Measurements from ENCODE around the gene IRF9.

The IRF9 gene

DNA sequence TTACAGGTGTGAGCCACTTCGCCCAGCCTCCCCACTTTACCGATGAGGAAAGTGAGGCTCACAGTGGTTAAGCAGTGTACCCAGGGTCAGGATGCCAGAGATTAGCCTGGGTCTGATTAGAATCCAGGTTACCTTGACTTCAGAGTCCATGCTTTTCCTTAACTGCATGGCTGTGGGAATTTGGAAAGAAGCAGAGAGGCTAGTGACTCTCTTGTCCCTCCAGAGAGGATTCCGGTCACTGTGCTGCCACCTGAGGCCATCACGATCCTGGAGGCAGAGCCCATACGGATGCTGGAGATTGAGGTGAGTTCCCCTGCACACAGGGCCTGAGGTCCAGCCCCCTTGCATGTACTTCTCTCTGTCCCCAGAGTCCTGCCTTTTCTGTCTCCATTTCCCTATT lies 15.5 kb downstream of the IRF9 start:
- DNase-seq (ENCODE audit: low read depth in 1 of 2, low spot score in 1 of 2) = no peak

DNA sequence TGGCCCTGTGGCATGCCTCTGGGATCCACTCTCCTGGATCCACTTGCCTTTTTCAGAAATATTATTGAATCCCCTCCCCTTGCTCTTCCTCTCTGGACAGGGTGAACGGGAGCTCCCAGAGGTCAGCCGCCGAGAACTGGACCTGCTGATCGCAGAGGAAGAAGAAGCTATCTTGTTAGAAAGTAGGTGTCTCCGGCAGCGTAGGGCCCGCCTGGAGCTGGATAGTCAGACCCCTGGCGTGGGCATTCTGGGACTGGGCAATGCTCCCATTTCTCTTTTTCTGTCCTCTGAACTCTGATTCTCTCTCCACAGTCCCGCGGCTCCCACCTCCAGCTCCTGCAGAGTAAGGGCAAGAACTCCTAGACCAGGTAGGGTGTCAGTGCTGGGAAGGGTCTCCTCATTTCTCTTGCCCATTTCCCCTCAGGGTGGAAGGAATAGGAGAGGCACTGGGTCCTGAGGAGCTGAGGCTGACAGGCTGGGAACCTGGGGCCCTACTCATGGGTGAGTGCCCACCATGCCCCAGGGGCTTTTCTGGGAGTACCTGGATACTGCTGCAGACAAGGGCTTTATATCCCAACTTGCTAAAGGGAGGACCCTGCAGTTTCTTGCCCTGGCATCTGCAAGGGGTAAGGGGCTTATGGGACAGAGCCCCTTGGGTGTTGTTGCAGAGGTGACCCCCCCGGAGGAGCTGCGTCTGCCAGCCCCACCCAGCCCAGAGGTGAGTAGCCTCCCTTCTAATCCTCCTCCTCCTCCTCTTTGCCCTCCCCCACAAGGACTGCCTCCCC lies 16.2 kb downstream of the IRF9 start:
- DNase-seq (ENCODE audit: low read depth in 1 of 2, low spot score in 1 of 2) = no peak

DNA sequence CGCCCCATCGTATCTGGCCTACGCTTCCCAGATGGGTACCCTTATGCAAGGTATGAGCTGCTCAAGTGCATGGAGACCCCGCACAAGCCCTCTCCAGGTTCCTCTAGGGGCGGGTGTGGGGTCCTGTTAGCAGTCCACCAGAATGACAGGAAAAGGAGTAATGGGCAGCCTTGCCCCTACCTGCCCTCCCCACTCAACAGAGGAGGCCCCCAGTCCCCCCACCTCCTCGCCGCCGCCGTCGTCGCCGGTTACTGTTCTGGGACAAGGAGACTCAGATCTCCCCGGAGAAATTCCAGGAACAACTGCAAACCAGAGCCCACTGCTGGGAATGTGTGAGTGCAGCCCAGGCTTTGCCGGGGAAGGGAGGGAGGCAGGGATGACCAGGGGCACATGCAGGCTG lies 16.8 kb downstream of the IRF9 start:
- DNase-seq (ENCODE audit: low read depth in 1 of 2, low spot score in 1 of 2) = no peak

DNA sequence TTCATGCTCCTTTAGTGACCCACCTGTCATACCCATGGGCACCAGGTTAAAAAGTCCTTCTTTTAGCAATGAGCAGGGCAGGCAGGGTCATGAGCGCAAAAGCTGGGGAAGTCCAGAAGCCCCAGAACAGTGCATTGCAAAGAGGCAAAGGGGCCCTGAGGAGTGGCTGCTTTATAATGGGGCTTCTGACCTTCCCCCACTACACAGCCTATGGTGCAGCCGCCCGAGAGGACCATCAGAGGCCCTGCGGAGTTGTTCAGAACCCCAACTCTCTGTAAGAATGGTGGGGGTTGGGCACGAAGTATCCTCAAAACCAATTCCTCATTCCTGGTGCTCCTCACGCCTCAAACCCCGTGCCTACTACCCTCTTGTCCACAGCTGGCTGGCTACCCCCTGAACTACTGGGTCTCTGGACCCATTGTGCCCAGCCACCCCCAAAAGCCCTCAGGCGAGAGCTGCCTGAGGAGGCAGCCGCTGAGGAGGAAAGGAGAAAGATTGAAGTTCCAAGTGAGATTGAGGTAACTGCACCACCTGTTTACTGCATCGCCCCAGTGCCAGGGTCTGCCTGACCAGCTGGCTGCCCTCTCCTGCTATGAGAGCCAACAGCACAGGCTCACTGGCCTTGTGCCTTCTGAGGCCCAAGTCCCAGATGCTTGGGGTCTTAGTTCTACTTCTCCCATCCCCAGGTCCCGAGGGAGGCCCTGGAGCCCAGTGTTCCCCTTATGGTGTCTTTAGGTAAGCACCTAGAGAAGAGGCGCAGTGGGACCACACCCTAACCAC lies 17.5 kb downstream of the IRF9 start:
- no peak for DNase-seq (ENCODE audit: low read depth in 1 of 2, low spot score in 1 of 2)

DNA sequence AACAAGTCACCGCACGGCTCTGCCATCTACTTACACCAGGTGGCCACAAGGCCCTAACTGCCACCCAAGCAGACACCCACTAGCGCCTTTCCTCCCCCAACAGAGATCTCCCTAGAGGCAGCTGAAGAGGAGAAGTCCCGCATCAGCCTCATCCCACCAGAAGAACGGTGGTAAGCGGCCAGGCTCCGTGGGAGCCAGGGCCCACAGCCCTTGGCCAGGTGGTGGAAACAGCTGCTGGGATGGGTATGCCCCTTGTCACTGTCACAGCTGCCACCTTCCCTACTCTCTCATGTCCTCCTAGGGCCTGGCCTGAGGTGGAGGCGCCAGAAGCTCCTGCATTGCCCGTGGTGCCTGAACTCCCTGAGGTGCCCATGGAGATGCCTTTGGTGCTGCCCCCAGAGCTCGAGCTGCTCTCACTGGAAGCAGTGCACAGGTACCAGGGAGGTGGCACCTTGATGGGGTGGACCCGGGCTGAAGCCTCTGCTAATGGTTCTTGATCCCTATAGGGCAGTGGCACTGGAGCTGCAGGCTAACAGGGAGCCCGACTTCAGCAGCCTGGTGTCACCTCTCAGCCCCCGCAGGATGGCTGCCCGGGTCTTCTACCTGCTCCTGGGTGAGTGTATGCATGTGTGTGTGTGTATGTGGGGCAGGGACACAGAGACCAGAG lies 18.4 kb downstream of the IRF9 start:
- no peak for DNase-seq (ENCODE audit: low read depth in 1 of 2, low spot score in 1 of 2)

DNA sequence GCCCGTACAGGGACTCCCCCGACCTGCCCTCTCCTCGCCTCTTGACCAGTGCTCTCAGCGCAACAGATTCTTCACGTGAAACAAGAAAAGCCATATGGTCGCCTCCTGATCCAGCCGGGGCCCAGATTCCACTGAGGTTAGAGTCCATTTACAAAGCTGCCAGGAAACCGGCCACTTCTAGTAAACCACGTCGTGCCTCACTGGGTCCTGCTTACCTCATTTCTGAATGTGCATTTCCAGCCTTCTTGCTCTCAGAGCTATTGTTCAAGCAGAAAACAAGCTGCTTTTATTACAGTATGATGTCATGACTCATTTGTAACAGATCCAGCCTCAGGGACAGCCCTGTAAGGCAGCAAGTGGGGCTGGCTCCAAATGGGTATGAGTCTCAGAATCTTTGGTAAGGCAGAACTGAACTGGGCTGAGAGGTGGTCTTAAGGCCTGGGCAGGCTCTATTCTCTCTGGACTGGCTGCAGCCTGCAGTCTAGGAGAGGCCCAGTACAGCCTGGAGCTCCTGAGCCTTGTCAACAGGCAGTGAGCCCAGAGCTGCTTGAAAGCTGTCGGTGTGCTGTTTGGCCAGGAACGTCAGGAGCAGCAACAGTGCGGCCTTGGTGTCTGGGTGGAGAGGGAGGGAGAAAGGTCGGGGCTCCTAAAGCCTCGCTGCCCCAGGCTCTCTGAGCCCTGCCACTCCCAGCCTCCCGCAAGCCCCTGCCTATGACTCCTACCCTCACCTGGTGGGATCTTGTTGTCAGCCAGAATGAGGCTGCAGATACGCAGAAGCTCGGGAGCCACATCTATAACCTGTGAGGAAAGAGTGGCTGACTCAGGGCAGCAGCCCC lies 19.1 kb downstream of the IRF9 start:
- no peak for DNase-seq (ENCODE audit: low read depth in 1 of 2, low spot score in 1 of 2)

DNA sequence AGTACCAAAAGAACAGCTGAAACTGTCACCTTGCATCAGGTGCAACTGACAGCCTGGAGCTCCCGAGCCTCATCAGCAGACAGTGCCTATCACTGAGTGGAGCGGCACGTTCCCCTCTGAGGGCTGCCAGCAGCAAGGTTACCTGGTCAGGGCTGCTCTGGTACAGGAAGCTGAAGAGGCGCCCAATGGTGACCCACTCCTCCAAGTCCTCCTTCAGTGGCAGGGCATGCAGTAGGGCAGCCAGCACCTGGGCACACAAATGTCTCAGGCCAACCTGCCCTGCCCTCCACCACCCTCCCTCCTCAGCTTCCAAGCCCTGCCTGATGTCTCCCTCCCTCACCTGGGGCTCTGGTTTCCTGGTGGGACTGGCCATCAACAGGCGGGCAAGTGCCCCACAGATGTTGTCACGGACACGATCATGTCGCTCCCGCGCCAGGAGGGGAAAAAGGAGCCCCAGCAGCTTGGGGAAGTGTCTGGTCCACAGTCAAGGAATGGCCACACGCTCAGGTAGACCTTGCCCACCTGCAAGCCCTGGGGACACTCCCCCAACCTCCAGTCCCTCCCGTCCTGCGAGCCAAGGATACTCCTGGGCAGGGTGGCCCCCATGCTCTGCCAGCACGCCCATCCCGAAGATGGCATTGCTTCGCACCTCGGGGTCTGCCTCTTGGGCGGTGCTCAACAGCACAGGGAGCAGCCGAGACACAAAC lies 20.5 kb downstream of the IRF9 start:
- no peak for DNase-seq (ENCODE audit: low read depth in 1 of 2, low spot score in 1 of 2)

DNA sequence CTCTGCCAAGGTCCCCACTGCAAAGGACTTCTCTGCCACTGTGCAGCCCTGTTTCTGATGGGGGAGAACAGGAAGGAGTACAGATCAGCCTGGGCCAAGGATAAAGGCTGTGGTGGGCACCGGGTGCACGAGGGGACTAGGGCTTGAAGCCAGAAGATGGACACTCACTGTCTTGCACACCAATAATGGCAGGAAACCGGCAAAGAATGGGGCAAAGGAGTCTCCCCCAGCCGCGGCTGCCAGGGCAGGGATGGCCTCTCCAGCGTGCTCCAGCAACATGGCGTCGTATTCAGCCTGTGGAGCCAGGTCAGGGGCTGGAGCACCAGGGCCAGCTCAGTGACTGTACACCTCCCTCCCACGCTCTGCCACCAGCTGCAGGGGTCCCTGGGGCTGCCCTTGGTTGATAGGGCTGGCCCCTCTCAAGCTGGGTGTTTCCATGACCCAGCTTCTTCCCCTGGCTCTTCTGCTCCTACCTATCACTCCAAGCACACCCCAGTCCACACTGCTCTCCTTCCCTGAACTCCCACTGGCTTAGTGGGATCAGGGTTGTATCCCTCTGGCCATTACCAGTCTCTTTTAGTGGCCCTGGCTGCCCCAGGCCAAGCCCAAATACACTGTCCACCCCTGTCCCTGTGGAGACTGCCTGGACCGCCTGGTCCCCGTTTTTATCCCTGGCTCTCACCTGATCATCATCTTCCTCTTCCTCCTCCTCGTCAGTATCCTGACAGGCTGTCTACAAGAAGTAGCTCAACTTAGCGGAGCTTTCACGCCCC lies 21.2 kb downstream of the IRF9 start:
- DNase-seq (ENCODE audit: low read depth in 1 of 2, low spot score in 1 of 2) = no peak

DNA sequence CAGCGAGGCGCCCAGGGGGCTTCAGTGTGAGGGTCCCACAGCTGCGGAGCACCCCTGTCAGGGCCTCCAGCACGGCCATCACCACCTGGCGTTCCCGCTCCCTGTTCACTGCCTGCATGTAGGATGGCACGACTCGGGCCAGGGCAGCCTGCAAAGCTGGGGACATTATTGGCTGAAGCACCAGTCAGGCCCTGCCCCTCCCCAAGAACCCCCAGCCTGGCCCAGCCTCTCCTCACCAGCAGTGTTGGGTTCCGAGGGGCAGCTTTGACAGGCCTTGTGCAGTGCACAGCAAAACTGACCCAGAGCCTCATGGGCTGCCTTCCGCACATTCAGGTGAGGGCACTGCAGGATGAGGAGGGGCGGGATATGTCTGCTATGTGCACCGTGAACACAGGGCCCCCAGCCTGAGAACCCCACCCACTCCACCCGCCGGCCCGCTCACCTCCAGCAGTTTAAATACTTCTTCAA lies 22.0 kb downstream of the IRF9 start:
- no peak for DNase-seq (ENCODE audit: low read depth in 1 of 2, low spot score in 1 of 2)

DNA sequence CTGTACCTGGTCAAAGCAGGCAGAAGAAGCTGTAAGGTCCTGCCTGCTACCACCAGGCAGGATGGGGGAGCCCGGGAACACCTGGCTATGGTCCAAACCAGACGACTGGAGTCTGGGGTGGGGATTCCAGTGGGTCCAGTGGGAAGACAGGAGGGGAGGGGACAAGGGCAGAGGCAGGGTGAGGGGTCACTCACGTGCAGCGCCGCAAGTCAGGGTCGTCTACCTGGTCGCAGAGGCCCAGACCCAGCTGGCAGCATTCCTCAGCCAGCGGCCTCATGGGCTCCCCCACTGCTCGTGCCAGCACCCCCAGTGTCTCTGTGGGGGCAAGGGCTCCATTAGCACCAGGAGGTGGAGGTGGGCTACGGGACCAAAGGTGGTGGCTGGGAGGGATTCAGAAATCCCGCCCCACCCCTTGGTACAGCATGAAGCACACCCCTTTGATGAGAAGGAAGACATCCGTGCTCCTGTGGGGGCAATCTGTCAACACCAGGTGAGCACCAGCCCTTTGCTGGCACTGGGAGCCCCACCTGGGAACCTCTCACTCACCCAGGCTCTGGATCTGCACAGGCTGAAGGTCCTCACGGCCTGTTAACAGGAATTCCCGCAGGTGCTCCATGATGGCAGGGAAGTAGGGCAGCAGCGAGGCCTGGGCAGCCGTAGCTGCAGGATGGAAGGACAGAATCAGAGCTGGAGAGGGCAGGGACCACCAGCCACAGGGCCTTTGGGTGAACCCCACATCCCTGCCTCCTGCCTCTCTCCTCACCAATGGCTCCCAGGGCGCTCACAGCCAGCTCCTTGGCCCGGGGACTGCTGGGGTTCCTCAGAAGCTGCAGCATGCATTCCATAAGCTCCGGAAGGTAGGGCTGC lies 23.3 kb downstream of the IRF9 start:
- no peak for DNase-seq (ENCODE audit: low read depth in 1 of 2, low spot score in 1 of 2)

DNA sequence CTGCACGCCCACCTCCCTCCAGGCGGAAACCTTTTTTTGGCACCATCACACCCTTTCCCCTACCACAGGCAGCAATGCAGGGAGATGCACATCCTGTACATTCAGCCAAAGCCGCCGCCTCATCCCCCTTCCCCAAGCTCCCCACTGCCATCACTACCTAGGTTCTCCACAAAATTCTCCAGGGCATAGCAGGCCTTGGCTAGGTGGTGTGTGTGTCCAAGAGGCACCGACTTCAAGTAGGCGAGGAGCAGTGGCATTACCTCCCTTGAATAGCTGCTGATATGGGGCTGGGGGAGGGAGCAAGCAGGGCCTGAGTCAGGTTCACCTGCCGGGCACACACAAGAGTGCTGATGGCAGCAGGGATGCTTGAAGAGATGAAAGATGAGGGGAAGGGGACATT lies 24.0 kb downstream of the IRF9 start:
- DNase-seq (ENCODE audit: low read depth in 1 of 2, low spot score in 1 of 2) = no peak

DNA sequence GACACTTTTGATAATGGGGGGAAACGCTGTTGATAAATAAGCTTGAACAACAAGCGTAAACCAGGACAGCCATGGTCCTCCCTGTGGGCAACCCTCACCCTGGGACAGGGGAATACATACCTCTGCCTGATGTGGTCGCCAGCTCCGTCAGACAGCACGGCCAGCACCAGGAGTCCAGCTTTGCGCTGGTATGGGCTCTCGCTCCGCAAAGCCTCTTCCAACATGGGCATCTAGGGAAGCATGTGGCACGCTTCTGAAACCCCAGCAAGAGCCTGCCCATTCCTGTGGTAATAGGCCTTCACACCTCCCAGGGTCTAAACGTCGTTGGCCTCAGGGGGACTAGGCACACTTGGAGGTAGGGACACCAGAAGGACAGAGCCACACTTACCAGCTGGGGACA lies 24.7 kb downstream of the IRF9 start:
- no peak for DNase-seq (ENCODE audit: low read depth in 1 of 2, low spot score in 1 of 2)

DNA sequence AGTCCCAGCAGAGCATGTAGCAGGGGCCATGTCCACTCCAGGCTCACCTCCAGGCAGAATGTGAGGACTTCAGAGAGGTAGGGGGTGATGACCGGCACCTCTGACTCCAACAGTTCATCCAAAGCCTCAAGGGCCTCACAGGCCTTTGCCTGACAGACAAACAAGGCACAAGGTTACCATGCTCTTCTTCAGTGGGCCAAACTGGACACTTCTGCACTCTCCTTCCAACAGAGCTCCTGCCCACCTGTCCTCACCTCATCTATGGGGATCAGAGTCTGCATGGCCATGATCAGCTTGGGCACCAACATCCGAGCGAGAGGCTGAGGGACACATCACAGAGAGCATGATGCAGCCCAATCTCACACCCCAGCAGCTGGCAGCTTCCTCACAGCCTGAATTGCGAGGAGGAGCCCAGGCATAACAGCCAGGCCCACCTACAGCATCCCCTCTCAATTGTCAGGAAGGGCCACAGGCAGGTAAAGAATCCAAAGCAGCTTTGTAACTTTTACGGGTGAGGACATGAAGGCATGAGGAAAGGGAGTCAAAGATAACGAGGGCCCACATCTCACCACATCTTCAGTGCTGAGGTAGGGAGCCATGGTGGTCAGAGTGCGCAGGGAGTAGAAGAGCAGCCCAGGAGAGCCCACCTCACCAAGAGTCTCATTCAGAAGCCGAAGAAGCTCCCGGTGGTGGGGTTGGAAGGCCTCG lies 25.9 kb downstream of the IRF9 start:
- no peak for DNase-seq (ENCODE audit: low read depth in 1 of 2, low spot score in 1 of 2)

DNA sequence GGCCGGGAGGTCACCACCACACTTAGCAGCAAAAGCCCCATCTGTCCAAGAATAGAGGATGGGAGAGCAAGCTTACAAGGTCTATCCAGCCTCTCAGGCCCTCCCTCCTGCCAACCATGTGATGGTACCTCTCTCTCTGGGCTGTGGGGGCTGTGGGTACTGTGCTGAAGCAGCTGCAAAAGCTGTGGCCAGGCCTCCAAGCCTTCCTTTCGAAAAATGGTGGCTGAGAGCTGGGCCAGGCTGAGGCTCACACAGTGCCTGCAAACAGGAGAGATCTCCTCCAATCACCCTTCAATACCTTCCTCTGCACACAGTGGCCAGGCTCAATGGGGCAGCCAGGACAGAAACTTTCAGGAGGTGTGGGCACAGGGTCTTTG lies 26.5 kb downstream of the IRF9 start:
- no peak for DNase-seq (ENCODE audit: low read depth in 1 of 2, low spot score in 1 of 2)

DNA sequence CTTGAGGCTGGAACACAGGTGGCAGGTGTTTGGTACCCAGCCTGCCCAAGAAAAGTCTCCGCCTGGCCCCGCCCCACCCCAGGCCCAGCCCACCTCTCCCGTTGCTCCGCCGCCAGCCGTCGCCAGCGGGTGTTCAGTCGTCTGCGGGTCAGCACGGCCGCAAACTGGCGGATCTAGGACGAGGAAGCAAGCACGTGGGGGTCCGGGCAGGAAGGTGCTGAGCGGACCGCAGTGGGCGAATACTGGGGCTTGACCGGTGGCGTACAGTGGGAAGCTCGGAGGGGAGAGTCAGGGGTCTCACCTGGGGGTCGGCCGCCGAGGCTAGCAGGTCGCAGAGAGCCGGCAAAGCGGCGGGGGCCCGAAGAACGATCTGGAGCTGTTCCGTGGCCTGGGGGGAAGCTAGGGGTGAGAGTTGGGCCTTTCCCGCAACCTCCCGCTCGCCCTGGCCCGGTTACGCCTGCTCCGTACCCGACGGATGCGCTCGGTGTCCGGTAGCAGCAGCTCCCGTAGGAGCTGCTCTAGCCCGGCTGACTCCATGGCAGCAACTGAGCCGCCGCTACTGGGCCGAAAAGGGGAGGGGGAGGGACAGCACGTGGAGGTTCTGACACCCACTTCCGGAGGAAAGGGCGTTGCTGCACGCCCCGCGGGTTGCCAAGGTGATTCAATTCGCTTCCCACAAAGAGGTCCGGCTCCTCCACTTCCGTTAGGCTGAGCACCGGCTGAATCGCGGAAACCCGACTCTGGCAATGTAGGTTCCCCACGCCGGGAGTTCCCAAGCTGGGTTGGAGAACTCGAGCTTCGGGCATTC lies 27.4 kb downstream of the IRF9 start, which contains the start of gene IPO4:
Gene IPO4 (minus strand): TSS at position 566 of the 808 bp plus-strand sequence. CDS start 29 bp downstream, at position 537.
- DNase-seq (ENCODE audit: low read depth in 1 of 2, low spot score in 1 of 2) = peak; percentile 80 to 96

DNA sequence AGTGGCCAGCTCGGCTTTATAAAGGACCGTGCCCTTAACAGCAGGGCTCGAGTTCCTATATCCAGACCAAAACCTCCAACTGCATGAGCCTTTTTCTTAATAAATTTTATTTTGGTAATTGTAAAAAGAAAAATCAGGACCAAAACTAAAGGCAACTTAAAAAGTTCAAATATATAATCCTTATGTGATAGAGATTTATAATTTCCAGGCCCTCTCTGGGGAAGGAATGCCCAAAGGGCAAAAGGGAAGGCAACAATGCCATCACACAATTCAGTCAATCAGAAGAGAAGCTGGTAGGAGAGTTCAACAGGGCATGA lies 28.0 kb downstream of the IRF9 start:
- no peak for DNase-seq (ENCODE audit: low read depth in 1 of 2, low spot score in 1 of 2)

DNA sequence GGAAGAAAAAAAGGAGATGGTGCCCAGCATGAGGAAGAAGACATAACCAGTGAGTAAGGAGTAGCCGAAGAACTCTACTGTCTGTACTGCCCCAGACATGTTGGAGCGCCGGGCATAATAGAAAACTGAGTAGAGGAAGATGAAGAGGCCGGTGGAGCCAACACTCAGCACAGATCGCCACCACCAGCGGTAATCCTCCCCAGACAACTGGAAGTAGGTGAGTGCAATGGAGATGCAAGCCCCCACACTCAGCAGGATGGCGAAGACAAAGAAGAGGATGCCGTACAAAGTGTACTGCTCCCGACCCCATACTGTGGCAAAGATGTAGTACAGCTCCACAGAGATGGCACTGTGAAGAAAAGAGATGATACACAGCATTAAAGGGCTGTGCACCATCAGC lies 28.4 kb downstream of the IRF9 start:
- DNase-seq (ENCODE audit: low read depth in 1 of 2, low spot score in 1 of 2) = no peak

All from activated CD4-positive, alpha-beta T cell treated with anti-CD3 and anti-CD28 coated beads, Interleukin-2, amount 50 U/mL, for 24 hours (primary cell).